ENCODE results near the gene ZNF784. TPM values are rescaled to one million over a fixed set of nuclear protein-coding genes. Genes with fewer than 3 reads are reported as not detected.

The ZNF784 gene
- total and polyA plus RNA-seq, 2 of the 13 experiments (the other 11 are each of a cell fraction or from before 2014, with no cell fraction given): 4.1 to 4.2 TPM

DNA sequence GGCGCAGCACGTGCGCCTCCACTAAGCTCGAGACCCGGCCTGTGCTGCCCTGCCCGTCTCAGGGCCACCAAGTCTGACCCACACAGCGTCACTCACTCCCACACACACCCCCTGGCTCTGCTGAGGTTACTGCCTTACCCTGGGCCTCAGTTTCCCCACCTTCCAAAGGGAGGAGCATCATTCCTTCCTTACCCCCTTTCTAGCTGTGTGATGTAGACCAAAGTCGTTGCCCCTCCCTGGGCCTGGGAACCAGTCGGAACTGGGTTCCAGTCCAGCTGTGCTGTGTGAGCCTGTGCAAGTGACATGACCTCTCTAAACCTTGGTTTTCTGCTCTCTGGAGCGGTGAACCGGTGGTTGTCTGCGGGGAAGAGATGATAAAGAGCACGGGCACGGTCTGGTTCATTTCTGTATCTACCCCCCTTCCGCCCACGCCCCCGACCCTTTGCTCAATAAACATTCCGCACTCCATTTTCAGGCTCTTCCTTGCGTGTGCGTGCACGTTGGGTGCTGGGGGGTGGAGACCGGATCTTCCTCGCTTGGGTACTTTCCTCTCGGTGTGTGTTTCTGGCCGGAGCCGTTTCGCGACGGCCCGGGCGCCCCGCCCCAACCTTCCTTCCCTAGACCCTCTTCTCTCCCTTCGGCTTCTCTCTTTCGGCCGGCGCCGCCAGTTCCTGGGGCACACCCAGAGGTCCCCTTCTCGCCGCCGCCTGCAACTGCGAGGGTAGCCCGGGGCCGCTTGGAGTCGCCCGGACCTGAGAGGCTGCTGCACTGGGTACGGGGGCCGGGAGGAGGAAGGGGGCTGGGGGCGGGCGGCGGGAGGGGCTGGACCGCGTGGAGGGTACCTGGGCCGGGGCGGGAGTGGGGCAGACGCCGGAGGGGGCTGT lies 18.9 kb upstream of the ZNF784 start, which contains the start of gene ZNF581 (continued):
- peak; percentile 89 for TF ChIP-seq ASH2L (IDR thresholded peaks at IDR 0.05; ENCODE audit: insufficient read length, low read depth, low read length)
- peak; percentile 73 for TF ChIP-seq SALL1 (CRISPR knock-in tag; IDR thresholded peaks at IDR 0.05)
- TF ChIP-seq, protein P1, sequence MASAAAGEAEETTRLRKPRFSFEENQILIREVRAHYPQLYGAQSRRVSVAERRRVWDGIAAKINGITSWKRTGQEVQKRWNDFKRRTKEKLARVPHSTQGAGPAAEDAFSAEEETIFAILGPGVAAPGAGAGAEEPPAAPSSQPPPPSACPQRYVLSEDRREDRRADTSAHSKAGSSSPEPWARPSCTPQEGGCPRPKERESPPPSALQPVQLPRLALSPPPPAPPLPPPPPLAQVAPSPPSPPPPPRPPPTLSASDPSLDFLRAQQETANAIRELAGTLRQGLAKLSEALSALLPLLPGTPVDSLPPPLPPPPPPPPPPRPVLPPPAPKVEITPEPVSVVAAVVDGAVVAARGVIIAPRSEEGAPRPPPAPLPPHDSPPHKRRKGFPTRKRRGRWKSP (CRISPR knock-in tag; IDR thresholded peaks at IDR 0.05): 0 out of 2 replicates have a peak, but pooled peaks have one; percentile 64
- TF ChIP-seq XRCC5 (optimal IDR thresholded peaks at IDR 0.05; ENCODE audit: low read length): peak; percentile 84
- no peak for TF ChIP-seq SOX6 (IDR thresholded peaks at IDR 0.05)
- peak; percentile 56; the same call in 1 of the 2 replicates for TF ChIP-seq SOX6 (CRISPR knock-in tag; IDR thresholded peaks at IDR 0.05)
- peak; percentile 31; the same call in 1 of the 2 replicates for TF ChIP-seq ZNF782 (CRISPR knock-in tag; IDR thresholded peaks at IDR 0.05; ENCODE audit: borderline replicate concordance)
- no peak for TF ChIP-seq TBX3 (IDR thresholded peaks at IDR 0.05; ENCODE audit: borderline replicate concordance)
- 0 out of 2 replicates have a peak, but pooled peaks have one; percentile 34 for TF ChIP-seq BHLHE40 (IDR thresholded peaks at IDR 0.05; ENCODE audit: low read length)
- TF ChIP-seq FOXM1 (CRISPR knock-in tag; IDR thresholded peaks at IDR 0.05): no peak
- TF ChIP-seq KAT2B (IDR thresholded peaks at IDR 0.05; ENCODE audit: borderline replicate concordance, low read depth, low read length): no peak
- TF ChIP-seq, protein P2, sequence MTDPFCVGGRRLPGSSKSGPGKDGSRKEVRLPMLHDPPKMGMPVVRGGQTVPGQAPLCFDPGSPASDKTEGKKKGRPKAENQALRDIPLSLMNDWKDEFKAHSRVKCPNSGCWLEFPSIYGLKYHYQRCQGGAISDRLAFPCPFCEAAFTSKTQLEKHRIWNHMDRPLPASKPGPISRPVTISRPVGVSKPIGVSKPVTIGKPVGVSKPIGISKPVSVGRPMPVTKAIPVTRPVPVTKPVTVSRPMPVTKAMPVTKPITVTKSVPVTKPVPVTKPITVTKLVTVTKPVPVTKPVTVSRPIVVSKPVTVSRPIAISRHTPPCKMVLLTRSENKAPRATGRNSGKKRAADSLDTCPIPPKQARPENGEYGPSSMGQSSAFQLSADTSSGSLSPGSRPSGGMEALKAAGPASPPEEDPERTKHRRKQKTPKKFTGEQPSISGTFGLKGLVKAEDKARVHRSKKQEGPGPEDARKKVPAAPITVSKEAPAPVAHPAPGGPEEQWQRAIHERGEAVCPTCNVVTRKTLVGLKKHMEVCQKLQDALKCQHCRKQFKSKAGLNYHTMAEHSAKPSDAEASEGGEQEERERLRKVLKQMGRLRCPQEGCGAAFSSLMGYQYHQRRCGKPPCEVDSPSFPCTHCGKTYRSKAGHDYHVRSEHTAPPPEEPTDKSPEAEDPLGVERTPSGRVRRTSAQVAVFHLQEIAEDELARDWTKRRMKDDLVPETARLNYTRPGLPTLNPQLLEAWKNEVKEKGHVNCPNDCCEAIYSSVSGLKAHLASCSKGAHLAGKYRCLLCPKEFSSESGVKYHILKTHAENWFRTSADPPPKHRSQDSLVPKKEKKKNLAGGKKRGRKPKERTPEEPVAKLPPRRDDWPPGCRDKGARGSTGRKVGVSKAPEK (CRISPR knock-in tag; IDR thresholded peaks at IDR 0.05; ENCODE audit: borderline replicate concordance): 0 out of 2 replicates have a peak, but pooled peaks have one; percentile 43
- TF ChIP-seq ZNF530 (CRISPR knock-in tag; IDR thresholded peaks at IDR 0.05; ENCODE audit: low read depth): peak; percentile 28; the same call in 1 of the 2 replicates
- TF ChIP-seq, protein P3, sequence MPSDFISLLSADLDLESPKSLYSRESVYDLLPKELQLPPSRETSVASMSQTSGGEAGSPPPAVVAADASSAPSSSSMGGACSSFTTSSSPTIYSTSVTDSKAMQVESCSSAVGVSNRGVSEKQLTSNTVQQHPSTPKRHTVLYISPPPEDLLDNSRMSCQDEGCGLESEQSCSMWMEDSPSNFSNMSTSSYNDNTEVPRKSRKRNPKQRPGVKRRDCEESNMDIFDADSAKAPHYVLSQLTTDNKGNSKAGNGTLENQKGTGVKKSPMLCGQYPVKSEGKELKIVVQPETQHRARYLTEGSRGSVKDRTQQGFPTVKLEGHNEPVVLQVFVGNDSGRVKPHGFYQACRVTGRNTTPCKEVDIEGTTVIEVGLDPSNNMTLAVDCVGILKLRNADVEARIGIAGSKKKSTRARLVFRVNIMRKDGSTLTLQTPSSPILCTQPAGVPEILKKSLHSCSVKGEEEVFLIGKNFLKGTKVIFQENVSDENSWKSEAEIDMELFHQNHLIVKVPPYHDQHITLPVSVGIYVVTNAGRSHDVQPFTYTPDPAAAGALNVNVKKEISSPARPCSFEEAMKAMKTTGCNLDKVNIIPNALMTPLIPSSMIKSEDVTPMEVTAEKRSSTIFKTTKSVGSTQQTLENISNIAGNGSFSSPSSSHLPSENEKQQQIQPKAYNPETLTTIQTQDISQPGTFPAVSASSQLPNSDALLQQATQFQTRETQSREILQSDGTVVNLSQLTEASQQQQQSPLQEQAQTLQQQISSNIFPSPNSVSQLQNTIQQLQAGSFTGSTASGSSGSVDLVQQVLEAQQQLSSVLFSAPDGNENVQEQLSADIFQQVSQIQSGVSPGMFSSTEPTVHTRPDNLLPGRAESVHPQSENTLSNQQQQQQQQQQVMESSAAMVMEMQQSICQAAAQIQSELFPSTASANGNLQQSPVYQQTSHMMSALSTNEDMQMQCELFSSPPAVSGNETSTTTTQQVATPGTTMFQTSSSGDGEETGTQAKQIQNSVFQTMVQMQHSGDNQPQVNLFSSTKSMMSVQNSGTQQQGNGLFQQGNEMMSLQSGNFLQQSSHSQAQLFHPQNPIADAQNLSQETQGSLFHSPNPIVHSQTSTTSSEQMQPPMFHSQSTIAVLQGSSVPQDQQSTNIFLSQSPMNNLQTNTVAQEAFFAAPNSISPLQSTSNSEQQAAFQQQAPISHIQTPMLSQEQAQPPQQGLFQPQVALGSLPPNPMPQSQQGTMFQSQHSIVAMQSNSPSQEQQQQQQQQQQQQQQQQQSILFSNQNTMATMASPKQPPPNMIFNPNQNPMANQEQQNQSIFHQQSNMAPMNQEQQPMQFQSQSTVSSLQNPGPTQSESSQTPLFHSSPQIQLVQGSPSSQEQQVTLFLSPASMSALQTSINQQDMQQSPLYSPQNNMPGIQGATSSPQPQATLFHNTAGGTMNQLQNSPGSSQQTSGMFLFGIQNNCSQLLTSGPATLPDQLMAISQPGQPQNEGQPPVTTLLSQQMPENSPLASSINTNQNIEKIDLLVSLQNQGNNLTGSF (CRISPR knock-in tag; IDR thresholded peaks at IDR 0.05): no peak
- no peak for TF ChIP-seq ZNF567 (CRISPR knock-in tag; IDR thresholded peaks at IDR 0.05; ENCODE audit: borderline replicate concordance)
- TF ChIP-seq, protein P4, sequence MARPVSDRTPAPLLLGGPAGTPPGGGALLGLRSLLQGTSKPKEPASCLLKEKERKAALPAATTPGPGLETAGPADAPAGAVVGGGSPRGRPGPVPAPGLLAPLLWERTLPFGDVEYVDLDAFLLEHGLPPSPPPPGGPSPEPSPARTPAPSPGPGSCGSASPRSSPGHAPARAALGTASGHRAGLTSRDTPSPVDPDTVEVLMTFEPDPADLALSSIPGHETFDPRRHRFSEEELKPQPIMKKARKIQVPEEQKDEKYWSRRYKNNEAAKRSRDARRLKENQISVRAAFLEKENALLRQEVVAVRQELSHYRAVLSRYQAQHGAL (CRISPR knock-in tag; IDR thresholded peaks at IDR 0.05; ENCODE audit: not compliant biosample characterization): no peak
- TF ChIP-seq ZNF850 (CRISPR knock-in tag; conservative IDR thresholded peaks at IDR 0.05): no peak

Data from HepG2 (cell line).